Fibroblast of peridontal ligament (primary cell): ENCODE measurements around the gene FLT3LG.

Source experiments
- DNase-seq: peaks from one replicate; pipeline ENCODE4 v3.0.0-alpha.2; 2010; ENCODE audit errors: extremely low read depth

Gene FLT3LG

DNA sequence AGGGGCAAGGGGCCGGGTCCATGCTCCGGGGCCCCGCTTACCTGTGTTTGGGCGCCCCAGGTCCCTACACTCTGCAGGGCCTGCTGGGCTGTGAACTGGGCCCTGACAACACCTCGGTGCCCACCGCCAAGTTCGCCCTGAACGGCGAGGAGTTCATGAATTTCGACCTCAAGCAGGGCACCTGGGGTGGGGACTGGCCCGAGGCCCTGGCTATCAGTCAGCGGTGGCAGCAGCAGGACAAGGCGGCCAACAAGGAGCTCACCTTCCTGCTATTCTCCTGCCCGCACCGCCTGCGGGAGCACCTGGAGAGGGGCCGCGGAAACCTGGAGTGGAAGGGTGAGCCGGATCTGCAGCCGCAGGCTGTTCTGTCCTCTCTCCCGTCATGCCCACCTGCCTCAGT lies 40.1 kb downstream of the FLT3LG start:
- no peak for DNase-seq

GRCh38 chr19:49515767-49516166 lies 41.8 kb downstream of the FLT3LG start:
- no peak for DNase-seq

- no peak for DNase-seq
Observed at GRCh38 chr19:49518033-49518432, 44.0 kb downstream of the FLT3LG start.

GRCh38 chr19:49520705-49521319 lies 46.8 kb downstream of the FLT3LG start:
- no peak for DNase-seq

DNA sequence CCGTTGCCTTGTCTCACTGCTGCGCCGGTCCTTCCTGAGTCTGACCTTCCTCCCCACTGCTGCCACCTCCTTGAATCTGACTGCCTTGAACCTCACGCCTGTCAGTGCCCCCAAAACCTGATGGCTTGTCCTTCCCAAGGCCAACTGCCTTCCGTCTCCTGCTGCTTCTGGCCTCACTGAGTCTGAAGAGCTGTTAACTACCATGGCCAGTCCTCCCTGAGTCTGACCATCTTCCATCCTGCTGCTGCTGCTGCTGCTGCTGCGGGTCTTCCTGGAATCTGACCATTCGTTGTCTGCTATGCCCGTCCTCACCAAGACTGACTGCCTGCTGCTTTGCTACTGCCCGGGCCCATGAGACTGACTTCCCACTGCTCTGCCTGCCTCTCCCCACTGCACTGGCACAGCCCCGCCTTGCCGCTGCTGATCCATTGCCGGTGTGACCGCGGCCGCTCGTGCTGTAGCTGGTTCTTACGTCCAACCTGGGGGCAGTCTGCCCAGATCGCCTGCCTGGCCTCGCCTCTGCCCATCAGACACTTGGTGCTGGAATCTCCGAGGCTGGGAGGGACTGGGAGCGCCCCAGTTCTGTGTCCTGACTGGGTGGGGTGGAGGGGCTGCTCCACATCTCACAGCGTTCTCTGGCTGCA lies 50.9 kb downstream of the FLT3LG start:
- DNase-seq, result no peak

DNA sequence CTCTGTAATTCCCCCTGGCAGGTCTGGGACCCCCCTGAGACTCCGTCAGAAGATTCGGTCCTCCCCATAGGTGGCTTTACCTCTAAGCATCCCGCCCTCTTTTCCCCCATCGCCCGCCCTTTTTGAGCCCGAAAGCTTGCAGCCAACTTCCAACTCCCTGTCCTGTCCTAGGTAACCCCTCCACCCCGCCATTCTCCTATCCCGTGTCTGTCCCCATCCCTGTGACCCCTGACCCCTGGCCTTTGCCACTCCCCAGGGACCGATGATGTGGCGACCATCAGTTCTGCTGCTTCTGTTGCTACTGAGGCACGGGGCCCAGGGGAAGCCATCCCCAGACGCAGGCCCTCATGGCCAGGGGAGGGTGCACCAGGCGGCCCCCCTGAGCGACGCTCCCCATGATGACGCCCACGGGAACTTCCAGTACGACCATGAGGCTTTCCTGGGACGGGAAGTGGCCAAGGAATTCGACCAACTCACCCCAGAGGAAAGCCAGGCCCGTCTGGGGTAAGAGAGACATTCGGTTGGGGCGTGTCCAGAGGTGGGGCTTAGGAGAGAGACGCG lies 54.3 kb downstream of the FLT3LG start:
- DNase-seq, result peak; percentile 48

DNA sequence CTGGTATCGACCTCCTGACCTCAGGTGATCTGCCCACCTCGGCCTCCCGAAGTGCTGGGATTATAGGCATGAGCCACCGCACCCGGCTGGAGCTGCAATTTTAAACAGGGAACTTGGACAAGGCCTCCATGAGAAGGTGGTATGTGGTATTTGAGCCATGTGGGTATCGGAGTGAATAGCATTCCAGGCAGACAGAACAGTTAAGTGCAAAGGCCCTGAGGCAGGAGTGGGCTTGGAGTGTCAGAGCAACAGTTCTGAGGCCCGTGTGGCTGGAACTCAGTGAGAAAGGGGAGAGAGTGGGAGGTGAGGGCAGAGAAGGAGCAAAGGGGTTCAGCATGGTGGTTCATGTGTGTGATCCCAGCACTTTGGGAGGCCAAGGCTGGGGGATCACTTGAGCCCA lies 56.7 kb downstream of the FLT3LG start:
- no peak for DNase-seq

- peak; percentile 28 for DNase-seq
Observed at GRCh38 chr19:49533551-49534488, 59.8 kb downstream of the FLT3LG start.

DNA sequence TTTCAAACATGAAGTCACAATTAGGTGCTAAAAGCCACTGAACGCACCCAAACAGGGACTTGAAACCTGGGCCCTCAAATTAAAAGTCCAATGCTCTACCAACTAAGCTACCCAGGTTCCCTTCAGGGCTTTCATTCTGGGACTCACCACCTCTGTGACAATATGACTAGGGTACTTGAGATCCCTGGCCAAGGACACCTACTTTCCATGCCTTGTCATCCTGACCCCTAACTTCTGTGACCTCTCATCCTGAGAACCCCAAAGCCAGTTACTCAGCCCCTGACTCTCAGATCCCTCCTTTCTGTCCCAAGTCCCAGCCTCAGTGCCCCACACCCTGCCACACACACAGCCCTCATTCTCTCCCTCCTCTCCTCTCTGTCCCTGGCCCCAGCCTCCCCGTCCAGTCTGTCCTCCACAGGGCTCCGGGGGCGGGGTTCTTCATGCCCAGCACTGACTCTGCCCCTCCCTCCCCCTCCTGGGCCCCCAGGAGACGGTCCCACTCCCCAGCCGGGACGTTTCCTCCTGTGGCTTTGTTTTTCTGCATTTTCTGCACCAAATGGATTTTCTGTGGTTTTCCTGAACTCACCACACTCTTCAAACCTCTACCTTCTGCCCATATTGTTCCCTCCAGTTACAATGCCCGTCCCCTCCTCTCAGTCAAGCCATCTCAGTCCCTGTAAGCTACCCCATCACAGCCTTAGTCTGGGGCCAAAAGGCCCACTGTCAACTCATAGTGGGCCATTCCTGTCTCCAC lies 60.8 kb downstream of the FLT3LG start:
- no peak for DNase-seq
